HG03439 (cell line): ENCODE measurements around the gene FBXO17.
"Not testable (repeated sequence)": the region's sequence is repeated elsewhere in the genome, so short reads cannot be mapped to it uniquely, and the experiment has no call there.

ENCODE experiments used
- ATAC-seq: cut with Tn5 transposase; IDR thresholded peaks from one replicate; pipeline ENCODE4 v1.9.1; 2021; ENCODE audit warnings: mild to moderate bottlenecking, moderate library complexity; ENCODE audit not compliant: unreplicated experiment

FBXO17 gene

DNA sequence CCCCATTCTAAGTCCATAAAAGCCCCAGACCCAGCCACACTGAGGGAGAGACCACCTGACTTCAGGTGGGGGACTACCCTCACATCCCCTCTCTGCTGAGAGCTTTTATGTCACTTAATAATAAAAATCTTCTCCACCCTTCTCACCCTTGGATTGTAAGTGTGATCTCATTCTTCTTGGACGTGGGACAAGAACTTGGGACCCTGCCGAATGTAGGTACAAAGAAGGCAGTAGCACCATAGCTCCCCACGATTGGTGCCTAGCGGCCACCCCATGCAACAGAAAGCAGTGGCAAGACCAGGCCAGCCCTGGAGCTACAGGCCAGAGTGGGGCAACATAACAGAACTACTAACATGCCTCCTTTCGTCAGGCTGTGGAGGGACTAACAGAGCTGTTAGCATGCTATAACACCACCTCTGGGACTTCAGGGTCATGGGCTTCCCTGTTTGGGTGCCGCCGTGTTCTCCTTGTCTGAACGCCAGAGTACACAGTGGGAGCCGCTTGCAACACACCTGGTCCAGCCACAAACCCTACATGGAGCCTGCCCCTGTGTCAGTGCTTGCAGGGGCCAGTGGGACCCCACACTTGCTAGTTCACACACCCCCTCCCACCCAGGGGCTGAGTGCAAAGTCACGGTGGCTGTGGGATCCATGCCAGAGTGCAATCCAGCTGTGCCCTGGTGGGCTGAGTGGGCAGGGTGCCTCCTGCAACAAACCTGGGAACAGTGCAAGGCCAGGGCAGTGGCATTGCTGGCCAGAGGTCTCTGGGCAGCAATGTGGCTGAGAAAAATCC is 5.2 kb upstream of the FBXO17 start:
- ATAC-seq, result no peak

DNA sequence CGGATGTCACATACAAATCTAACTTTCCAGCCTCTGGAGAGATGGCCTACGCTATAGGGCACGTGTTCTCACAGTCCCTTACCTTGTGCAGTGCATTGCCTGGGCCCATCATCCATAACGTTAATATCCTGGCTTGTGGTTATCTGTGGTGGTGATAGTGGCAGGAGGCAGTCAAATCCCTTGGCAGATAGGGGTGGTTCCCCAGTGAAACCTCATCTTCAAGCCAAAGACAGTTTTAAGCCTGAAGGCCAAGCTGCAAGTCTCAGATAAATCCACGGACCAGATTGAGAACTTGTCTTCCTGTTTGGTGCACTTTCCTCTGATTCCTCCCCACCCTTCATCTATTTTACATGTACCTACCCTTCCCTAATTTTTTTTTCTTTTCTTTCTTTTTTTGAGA is 4.3 kb upstream of the FBXO17 start:
- no peak for ATAC-seq

DNA sequence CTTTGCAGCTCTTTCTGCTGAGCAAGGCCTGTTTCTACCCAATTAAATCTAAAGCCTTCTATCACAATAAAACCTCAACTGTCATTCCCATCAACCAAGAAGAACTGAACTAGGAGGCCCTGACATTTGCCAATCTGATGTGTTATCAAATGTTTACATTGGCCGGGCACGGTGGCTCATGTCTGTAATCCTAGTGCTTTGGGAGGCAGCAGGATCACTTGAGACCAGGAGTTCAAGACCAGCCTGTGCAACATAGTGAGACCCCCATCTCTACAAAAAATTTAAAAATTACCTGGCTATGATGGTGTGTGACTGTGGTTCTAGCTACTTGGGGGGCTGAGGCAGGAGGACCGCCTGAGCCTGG is 2.8 kb upstream of the FBXO17 start:
- no peak for ATAC-seq

DNA sequence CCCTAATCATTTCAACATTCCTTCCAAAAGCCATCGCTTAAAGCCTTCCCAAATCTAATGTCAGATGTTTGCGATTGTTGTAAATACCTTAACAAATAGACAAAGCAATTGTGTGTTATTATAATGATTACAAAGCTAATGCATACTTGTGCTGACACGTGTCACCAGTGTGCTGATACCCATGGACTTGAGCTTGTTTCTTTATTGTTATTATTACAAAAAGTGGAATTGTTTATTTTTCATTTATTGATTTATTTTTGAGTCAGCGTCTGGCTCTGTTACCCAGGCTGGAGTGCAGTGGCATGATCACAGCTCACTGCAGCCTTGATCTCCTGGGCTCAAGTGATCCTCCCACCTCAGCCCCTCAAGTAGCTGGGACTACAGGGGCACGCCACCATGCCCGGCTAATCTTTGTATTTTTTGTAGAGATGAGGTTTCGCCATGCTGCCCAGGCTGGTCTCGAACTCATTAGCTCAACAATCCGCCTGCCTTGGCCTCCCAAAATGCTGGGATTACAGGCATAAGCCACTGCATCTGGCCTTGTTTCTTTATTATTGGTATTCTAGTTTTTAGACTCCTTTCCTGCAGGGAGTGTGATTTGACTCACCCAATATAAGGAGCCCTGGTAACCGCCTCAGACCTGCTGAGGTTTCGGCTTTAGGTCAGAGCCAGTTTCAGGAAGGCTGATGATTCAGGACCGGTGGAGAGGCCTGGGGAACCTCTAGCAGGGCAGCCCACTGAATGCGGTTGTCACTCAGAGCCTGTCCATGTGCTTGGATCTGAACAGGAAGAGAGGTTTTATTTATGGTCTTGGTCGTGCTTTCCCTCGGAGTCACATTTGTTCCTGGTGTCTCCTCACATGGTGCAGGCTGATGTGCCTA is 2.1 kb upstream of the FBXO17 start:
- ATAC-seq, result peak; percentile 77

DNA sequence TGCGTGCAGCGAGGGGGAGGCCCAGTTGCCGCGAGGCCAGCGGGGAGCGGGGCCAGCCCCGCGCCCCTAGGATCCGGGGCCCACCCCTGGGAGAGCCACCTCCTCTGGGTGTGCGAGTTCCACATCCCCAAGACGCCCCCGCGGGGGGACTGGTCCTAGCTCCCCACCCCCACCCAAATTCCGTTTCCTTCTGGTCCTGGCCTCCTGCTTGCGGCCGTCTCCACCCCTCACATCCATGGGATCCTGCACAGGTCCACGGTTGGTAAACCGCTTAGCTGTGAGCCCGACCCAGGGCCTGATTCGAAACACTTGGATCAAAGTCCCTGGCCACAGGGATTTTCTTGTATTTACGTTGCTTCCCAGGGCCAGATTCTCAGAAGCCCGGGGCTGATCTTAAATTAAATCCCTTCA is 324 bp upstream of the FBXO17 start:
- no peak for ATAC-seq

DNA sequence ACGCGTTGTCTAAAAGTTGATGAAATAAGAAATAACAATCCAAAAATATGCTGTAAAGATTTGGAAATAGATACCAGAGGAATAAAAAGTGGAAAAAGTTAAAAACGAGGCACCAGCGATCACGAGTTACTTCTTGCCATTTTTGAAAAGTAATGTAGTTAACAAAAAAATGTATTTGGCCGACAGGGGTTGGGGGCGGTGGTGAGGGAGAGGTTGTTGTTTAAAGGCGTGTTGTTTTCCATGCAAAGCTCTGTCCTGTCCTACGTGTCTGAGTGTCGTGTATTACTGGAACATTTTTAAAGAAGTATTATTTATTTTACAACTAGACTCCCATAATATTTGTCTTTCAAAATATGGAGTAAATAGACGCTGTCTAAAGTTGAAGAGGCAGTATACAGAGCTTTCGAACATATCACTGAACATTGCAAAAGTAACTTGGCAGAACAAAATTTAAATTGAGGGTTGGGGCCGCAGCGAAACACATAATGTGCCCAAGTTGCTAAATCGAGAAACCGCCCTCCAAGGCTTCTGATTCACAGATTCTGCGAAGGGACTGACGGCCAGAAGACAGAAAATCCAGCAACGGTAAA is 823 bp downstream of the FBXO17 start:
- ATAC-seq, result no peak

DNA sequence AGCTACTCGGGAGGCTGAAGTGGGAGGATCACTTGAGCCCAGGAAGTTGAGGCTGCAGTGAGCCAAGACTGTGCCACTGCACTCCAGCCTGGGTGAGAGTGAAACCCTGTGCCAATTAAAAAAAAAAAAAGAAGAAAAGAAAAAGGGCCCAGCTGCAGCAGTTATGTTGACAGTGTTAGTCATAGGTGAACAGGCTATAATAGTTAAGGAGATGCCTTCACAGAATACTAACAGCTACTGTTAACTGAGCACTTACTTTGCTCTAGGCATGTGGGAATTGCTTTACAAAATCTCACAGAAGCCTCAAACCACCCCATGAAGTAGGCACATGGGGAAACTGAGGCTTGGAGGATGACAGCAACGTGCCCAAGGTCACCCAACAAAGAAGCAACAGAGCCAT is 3.9 kb downstream of the FBXO17 start:
- no peak for ATAC-seq

DNA sequence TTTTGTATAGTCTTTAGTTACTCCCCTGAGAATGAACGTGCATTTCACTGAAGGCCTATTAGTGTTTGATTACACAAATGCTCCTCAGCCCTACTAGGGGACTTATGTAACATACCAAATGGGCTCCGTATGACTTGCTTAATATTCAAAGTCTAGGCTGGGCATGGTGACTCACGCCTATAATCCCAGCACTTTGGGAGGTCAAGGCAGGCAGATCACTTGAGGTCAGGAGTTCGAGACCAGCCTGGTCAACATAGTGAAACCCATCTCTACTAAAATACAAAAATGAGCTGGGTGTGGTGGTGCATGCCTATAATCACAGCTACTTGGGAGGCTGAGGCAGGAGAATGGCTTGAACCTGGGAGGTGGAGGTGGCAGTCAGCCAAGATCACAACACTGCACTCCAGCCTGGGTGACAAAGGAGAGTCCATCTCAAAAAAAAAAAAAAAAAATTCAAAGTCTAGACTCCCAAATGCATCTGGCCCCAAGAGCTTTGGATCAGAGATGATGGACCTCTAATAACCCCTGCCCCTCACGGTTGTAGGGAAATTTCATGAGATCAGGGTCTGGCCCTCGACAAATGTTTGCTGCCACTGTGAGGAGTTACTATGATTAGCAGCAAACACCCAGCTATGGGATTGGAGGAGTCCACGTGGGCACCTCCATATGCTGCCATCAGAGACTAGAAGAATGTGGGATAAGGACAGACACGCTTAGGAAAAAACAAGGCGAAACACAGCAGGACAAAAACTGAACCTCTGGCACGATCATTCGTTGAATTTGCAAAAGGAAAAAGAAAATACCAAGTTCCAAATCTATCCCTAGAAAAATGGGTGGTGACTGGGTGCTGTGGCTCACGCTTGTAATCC is 4.6 kb downstream of the FBXO17 start:
- ATAC-seq, result no peak

DNA sequence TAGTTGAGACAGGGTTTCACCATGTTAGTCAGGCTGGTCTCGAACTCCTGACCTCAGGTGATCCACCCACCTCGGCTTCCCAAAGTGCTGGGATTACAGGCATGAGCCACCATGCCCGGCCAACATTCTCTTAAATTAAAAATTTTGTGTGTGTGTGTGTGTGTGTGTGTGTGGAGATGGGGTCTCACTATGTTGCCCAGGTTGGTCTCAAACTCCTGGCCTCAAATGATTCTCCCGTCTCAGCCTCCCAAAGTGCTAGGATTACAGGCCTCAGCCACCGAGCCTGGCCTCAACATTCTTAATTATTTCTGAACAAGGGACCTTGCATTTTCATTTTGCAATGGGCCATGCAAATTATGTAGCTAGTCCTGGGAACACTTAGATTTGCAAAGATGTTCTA is 9.4 kb downstream of the FBXO17 start:
- not testable (repeated sequence) for ATAC-seq

DNA sequence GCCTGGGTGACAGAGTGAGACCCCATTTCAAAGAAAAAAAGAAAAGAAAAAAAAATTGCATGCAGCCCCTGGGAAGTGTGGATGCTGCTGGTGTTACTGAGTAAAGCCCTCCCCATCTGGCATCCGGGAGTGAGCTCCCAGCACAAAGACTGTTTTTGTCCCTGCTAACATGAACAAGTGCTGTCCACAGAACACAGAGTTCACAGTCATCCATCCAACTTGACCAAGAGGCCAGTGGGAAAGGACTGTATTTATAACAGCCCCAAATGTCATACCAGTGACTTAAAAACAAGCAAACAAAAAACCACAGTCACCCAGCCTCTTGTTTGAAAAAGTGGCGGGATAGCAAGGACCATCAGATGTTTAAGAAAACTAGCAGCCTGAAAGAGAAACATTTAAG is 10.8 kb downstream of the FBXO17 start:
- no peak for ATAC-seq

DNA sequence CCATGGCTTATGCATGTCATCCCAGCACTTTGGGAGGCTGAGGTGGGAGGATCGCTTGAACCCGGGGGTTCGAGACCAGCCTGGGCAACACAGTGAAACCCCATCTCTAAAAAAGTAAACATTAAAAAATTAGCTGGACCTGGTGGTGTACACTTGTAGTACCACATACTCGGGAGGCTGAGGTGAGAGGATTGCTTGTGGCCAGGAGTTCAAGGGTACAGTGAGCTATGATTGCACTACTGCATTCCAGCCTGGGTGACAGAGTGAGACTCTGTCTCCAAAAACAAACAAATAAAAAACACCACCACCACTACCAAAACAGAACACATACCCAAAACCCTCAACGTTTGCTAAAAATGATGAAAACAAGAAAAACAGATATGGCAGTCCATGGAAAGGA is 15.9 kb downstream of the FBXO17 start:
- ATAC-seq, result no peak

DNA sequence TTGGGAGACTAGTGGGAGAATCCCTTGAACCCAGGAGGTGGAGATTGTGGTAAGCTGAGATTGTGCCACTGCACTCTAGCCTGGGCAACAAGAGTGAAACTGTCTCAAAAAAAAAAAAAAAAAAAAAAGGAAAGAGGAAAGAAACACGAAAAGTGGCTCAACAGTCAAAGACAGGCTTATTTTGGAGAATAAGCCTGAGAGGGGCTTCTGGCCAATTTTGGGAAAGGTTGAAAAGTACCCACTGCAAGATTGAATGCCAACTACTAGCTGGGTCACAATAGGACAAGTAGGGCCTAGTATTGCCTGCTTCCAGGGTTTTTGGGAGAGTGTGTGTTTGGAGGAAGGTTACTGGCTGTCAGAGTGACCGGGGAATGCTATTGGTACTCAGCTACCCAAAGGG is 17.2 kb downstream of the FBXO17 start:
- ATAC-seq, result no peak

DNA sequence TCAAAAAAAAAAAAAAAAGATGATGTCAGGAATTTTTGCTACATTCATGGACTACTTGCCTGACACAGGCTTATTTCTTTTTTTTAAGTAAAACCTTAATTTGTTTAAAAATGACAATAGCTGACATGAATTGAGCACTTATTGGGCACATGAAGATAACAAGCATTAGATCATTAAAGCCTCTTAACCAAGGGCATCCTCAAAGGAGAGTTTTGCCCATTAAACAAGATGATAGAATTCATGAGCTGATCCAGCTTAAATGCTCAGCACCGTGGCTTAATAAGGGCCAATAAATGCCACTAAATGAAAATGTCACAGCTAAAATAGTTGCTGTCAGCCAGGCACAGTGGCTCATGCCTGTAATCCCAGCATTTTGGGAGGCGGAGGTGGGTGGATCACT is 19.3 kb downstream of the FBXO17 start:
- no peak for ATAC-seq

DNA sequence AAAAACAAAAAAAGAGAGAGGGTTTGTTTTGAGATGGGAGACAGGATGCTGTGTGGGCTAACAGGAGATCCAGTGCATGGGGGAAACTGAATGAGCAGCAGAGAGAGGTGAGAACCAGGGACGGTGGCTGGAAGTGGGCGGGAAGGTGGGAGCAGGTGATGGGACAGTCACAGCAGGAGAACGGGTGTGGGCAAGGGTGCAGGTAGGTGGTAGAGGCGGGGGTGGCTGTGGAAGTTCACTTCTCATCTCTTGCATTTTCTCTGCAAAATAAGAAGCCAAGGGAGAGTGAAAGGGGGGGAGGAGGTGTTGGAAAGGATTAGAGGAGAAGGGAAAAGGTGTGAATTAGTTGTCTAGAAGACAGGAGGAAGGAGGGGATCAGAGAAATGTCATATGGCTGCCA is 21.9 kb downstream of the FBXO17 start:
- ATAC-seq, result no peak

DNA sequence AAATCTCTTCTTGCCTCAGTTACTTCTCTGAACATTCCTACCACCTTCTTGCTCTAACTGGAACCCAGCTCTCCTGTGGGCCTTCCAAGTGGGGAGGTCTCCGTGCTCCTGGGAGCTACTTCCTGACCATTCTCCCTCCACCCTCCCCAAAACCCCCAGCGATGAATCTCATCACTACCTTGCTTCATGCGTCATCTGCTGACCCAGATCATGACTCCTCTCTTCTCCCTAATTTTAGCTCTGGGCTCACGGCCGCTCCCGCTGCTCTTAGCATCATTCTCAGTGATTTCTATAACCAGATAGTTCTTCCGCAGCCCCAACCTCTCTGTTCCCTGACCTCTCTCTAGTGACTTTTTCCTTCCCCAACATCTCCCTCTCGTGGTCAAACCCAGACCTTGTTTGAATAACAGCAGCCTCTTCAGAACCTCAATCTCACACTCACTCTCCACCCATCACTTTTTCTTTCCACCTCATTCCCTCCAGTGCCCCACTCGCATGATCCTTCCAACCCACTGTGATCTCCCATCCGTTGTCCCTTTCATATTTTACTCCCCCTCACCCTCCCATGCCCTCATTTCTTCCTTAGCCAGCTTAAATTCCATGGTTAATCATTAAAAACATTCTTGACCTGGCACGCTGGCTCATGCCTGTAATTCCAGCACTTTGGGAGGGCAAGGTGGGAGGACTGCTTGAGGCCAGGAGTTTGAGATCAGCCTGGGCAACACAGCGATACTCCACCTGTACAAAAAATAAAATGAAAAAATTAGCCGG is 23.0 kb downstream of the FBXO17 start:
- ATAC-seq, result no peak

DNA sequence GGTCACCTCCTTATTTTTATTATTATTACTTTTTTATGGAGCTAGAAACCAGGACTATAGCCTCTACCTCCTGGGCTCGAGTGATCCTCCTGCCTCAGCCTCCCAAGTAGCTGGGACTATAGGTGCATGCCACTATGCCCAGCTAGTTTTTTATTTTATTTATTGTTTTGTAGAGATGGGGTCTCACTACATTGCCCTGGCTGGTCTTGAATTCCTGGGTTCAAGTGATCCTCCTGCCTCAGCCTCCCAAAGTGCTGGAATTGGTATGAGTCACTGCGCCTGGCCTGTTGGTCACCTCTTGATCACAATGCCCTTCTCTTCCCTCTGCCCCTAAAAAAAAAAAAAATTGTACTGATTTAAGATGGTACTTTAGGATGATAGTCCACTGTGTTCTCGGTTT is 24.4 kb downstream of the FBXO17 start:
- ATAC-seq, result no peak

DNA sequence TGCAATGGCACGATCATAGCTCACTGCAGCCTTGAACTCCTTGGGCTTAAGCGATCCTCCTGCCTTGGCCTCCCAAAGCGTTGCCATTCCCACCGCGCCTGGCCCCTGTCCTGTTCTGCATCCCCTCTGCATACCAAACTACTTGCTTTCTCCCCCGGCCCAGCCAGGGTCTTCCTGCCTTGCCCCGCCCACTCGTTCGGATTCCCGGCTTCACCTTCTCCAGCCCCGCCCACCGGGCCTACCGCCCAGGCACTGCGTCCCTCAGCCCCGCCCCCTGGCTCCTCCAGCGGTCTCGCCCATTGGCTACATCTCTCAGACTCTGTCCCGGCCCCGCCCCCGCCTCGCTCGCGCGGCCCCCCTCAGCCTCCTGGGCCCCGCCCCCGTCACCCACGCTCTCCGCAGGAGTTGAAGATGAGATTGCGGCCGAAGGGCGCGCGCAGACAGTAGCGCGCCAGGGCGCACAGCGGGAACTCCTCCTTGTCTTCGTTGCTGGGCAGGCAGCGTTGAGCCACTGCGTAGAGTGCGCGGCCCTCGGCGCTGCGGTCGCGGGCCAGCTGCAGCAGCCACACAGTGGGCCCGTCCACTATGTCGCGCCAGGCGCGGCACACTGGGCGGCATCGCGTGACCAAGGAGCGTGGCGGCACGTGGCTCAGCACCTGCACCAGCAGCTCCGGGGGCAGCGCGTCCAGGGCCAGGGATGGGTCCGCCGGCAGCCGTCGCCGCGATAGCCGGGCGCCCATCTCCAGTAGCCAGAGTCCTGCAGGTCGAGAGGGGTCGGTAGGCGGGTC is 25.8 kb downstream of the FBXO17 start:
- ATAC-seq, result no peak

DNA sequence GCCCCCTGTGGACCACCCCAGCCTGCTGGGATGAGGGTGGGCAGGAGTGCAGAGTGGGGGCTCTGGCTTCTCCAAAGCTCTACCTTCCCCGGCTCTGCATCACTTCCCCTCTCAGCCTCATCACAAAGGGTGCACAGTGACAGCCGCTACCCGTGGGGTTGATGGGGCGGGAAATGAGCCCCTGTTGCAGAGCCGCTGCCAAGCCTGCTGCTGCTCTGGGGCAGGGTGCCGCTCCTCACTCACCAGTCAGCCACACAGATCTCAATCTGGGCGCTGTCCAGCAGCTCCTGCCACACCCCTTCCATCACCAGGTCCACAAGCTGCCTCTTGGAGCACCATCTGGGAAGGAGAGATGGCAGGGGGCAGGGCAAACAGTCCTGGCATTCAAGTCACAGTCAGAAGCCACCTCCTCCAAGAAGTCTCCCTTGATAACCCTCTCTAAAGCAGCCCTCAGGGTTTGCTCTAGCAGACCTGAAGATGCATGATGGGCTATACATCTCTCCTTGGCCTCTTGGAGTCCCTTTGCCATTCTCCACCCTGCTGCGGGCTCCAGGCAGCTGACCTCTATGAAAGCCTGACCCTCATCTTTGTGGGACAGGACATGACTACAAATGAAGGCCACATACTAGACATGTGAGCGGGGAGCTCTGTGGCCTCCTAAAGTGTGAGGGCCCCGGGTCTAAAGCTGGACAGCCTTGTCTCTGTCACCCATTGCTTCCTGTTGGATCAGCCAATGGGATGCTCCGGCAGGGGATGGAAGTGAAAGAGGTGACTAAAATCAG is 29.1 kb downstream of the FBXO17 start:
- no peak for ATAC-seq
